ENCODE results near the gene STAT4. TPM values are rescaled to one million over a fixed set of nuclear protein-coding genes. Genes with fewer than 3 reads are reported as not detected.

STAT4 gene
- total RNA-seq, 2 experiments from 2014 or later = 77.1 to 83.0 TPM

DNA sequence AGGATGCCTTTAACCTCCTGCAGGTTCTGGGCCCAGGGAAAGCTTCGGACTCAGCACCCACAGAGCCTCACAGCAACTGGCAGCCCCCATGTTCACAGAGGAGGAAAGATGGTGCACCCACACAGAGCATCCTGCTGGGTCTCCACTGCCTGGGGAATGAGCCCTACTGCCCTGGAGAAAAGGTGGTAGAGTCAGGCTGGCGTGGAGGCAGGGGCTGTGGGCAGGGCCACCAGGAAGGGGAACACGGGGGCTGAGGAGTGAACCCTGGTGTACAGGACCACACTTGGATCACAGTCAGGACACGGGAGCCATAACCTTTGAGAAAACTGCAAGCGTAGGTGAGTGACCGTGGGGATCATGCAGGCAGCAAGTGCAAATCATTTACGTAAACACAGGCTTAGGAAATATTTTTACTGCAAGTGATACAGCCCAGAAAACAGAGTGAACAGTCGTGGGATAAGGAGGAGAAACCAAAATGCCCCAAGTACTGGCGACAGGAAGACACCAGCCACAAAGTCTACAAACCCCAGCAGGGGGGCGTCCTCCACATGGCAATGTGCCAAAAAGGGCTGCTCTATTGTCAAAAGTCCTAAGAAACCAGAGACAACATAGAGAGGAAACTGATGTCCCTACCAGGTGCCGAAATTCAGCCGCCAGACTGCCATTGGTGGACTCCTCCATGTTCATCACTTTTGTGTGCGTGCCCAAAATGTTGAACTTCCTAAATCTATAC, 164.4 kb downstream of the STAT4 start:
- H3K36me3 Mint-ChIP-seq (ENCODE audit: low read depth) = peaks cover 99% of the 10 kb centered on the region
- H3K27ac ChIP-seq (ENCODE audit: low read depth in 1 of 2, low read length in 2 of 2) = peak overlapping the region in 1 of 2 donors; percentile 54
- no peaks in the 10 kb centered on the region for H3K9me3 Mint-ChIP-seq
- ChIA-PET POLR2A (interaction anchor here (0.9 to 3.5 kb wide), 5 partner anchors 10 to 33 kb away, joined by 3 to 14 read pairs (median 9); no protein-coding TSS in a partner anchor), CTCF (interaction anchor here (1.0 kb wide), 1 partner anchor 136 kb away, joined by 4 read pairs; no protein-coding TSS in a partner anchor)
- intact Hi-C loops (cut with DNase I, micrococcal nuclease) = no loop called here
- H3K4me3 Mint-ChIP-seq = no peak overlapping the region
- peak overlapping the region; percentile 58 for H3K27ac Mint-ChIP-seq
- DNase-seq (peak in 1 of 14 experiments; percentile 25), ATAC-seq (ENCODE audit: poor library complexity) (no peak)
- H3K27me3 Mint-ChIP-seq = no peaks in the 10 kb centered on the region
- H3K27me3 ChIP-seq (ENCODE audit: control insufficient read depth in 1 of 2, insufficient read depth in 2 of 2, low read length in 2 of 2) = no peaks in the 10 kb centered on the region
- peaks cover 100% of the 10 kb centered on the region for H3K36me3 ChIP-seq (ENCODE audit: insufficient read depth, low read length)
- H3K4me1 Mint-ChIP-seq (ENCODE audit: low read depth) = peaks cover 48% of the 10 kb centered on the region
- TF ChIP-seq, protein P1, sequence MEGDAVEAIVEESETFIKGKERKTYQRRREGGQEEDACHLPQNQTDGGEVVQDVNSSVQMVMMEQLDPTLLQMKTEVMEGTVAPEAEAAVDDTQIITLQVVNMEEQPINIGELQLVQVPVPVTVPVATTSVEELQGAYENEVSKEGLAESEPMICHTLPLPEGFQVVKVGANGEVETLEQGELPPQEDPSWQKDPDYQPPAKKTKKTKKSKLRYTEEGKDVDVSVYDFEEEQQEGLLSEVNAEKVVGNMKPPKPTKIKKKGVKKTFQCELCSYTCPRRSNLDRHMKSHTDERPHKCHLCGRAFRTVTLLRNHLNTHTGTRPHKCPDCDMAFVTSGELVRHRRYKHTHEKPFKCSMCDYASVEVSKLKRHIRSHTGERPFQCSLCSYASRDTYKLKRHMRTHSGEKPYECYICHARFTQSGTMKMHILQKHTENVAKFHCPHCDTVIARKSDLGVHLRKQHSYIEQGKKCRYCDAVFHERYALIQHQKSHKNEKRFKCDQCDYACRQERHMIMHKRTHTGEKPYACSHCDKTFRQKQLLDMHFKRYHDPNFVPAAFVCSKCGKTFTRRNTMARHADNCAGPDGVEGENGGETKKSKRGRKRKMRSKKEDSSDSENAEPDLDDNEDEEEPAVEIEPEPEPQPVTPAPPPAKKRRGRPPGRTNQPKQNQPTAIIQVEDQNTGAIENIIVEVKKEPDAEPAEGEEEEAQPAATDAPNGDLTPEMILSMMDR (IDR thresholded peaks at IDR 0.05) = no peak
- no peak overlapping the region for H3K4me3 ChIP-seq (ENCODE audit: low read length)
- peaks cover 17% of the 10 kb centered on the region for H3K4me1 ChIP-seq (ENCODE audit: insufficient read depth, low read length)
- no peaks in the 10 kb centered on the region for H3K9me3 ChIP-seq (ENCODE audit: control insufficient read depth in 1 of 2, insufficient read depth in 1 of 2, low read length in 2 of 2)

DNA sequence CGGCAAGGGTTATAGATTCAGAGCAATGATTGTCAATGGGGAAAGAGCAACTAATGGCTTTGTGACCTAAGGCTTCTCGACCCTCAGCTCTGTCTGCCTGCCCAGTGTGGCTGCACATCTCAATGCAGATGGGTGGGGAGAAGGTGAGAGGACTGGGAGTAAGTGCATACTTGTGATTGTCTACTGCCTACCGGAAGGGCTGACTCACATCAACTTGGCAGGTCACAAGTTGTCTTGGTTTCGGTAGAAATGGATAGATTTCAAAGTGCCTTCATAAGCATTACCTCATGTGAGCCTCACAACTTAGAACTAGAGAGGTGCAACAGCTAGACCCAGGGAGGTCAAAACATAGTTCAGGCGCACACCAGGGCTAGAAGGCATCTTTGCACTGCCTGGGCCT, 166.2 kb downstream of the STAT4 start:
- H3K4me1 ChIP-seq (ENCODE audit: insufficient read depth, low read length) = peaks cover 23% of the 10 kb centered on the region
- H3K36me3 Mint-ChIP-seq (ENCODE audit: low read depth) = peaks cover 99% of the 10 kb centered on the region
- DNase-seq = no peak
- no peaks in the 10 kb centered on the region for H3K27me3 Mint-ChIP-seq
- POLR2A ChIA-PET = interaction anchor here (1.2 to 3.3 kb wide), 3 partner anchors 24 to 39 kb away, joined by 3 to 11 read pairs (median 4); no protein-coding TSS in a partner anchor
- H3K4me1 Mint-ChIP-seq (ENCODE audit: low read depth) = peaks cover 66% of the 10 kb centered on the region
- peak overlapping the region; percentile 87 for H3K27ac Mint-ChIP-seq
- no peak overlapping the region for H3K4me3 Mint-ChIP-seq
- no peaks in the 10 kb centered on the region for H3K9me3 ChIP-seq (ENCODE audit: control insufficient read depth in 1 of 2, insufficient read depth in 1 of 2, low read length in 2 of 2)
- peaks cover 100% of the 10 kb centered on the region for H3K36me3 ChIP-seq (ENCODE audit: insufficient read depth, low read length)
- CTCF ChIA-PET = interaction anchor here (0.6 kb wide), 1 partner anchor 39 kb away, joined by 3 read pairs; no protein-coding TSS in a partner anchor
- TF ChIP-seq, protein P1 (IDR thresholded peaks at IDR 0.05) = no peak
- ATAC-seq (ENCODE audit: poor library complexity) = peak; percentile 37
- no peak overlapping the region for H3K4me3 ChIP-seq (ENCODE audit: low read length)
- H3K27me3 ChIP-seq (ENCODE audit: control insufficient read depth in 1 of 2, insufficient read depth in 2 of 2, low read length in 2 of 2) = no peaks in the 10 kb centered on the region
- intact Hi-C loops (cut with DNase I, micrococcal nuclease) = no loop called here
- H3K27ac ChIP-seq (ENCODE audit: low read depth in 1 of 2, low read length in 2 of 2) = no peak overlapping the region
- no peaks in the 10 kb centered on the region for H3K9me3 Mint-ChIP-seq

GRCh38 chr2:190982262-190983034, 168.3 kb downstream of the STAT4 start:
- Mint-ChIP-seq H3K27ac (peak overlapping the region; percentile 87), H3K4me3 (no peak overlapping the region), H3K4me1 (ENCODE audit: low read depth) (peaks cover 66% of the 10 kb centered on the region), H3K9me3 (no peaks in the 10 kb centered on the region), H3K36me3 (ENCODE audit: low read depth) (peaks cover 99% of the 10 kb centered on the region), H3K27me3 (no peaks in the 10 kb centered on the region)
- Histone ChIP-seq H3K27me3 (ENCODE audit: control insufficient read depth in 1 of 2, insufficient read depth in 2 of 2, low read length in 2 of 2) (no peaks in the 10 kb centered on the region), H3K4me1 (ENCODE audit: insufficient read depth, low read length) (peaks cover 21% of the 10 kb centered on the region), H3K9me3 (ENCODE audit: control insufficient read depth in 1 of 2, insufficient read depth in 1 of 2, low read length in 2 of 2) (no peaks in the 10 kb centered on the region), H3K27ac (ENCODE audit: low read depth in 1 of 2, low read length in 2 of 2) (no peak overlapping the region), H3K4me3 (ENCODE audit: low read length) (no peak overlapping the region), H3K36me3 (ENCODE audit: insufficient read depth, low read length) (peaks cover 100% of the 10 kb centered on the region)
- ChIA-PET CTCF (interaction anchor here (1.3 kb wide), 1 partner anchor 14 kb away, joined by 3 read pairs; no protein-coding TSS in a partner anchor), POLR2A (interaction anchor here (0.6 to 1.4 kb wide), 6 partner anchors 9 to 132 kb away, joined by 3 to 5 read pairs (median 3); partner anchors contain the start of gene STAT1)
- TF ChIP-seq, protein P1 (IDR thresholded peaks at IDR 0.05) = no peak
- DNase-seq = no peak
- ATAC-seq (ENCODE audit: poor library complexity) = no peak
- intact Hi-C loops (cut with DNase I, micrococcal nuclease) = no loop called here

All from CD4-positive, alpha-beta T cell (primary cell).